Measurements from ENCODE around the gene CMIP.

GRCh38 chr16:81639931-81640680 is 195.5 kb downstream of the CMIP start:
- TF ChIP-seq POLR2A (IDR thresholded peaks at IDR 0.05) (no peak), CTCF (IDR thresholded peaks at IDR 0.05) (no peak)
